Progenitor cell of endocrine pancreas (in vitro differentiated cells): ENCODE data around the gene DVL2. TPM values are rescaled to one million over a fixed set of nuclear protein-coding genes. Genes with fewer than 3 reads are reported as not detected.

Source experiments
- DNase-seq: peaks from one replicate; pipeline ENCODE4 v3.0.0; 2021; ENCODE audit warnings: low spot score; ENCODE audit not compliant: unreplicated experiment
- H3K27ac Mint-ChIP-seq: 2 replicates; pipeline ENCODE4 v1.8.0; 2021; ENCODE audit warnings: mild to moderate bottlenecking, moderate library complexity, mixed read lengths
- H3K27me3 Mint-ChIP-seq: 2 replicates; pipeline ENCODE4 v1.8.0; 2021; ENCODE audit warnings: mixed read lengths
- H3K36me3 Mint-ChIP-seq: 2 replicates; pipeline ENCODE4 v1.8.0; 2022; ENCODE audit warnings: mixed read lengths; ENCODE audit not compliant: insufficient read depth
- H3K4me1 Mint-ChIP-seq: 2 replicates; pipeline ENCODE4 v1.8.0; 2021; ENCODE audit warnings: low read depth, mixed read lengths
- H3K4me3 Mint-ChIP-seq: 2 replicates; pipeline ENCODE4 v1.8.0; 2021; ENCODE audit warnings: low read depth, mild to moderate bottlenecking, moderate library complexity, mixed read lengths
- H3K9me3 Mint-ChIP-seq: 2 replicates; pipeline ENCODE4 v1.8.0; 2021; ENCODE audit warnings: low read depth, mixed read lengths
- total RNA-seq: library from RNA; stranded (reverse); gene quantifications from 2 replicates; pipeline ENCODE4 v1.2.1, GENCODE V29; 2021
- TF ChIP-seq, protein P1 (sequence below): fragments of 200-600 bp; sonication (generic); IDR thresholded peaks from one replicate; pipeline ENCODE4 v1.5.0; 2021; ENCODE audit warnings: antibody characterized with exemption, mild to moderate bottlenecking; ENCODE audit not compliant: unreplicated experiment

Gene DVL2
- total RNA-seq, 1 donor from 2014 or later, result 104 TPM

DNA sequence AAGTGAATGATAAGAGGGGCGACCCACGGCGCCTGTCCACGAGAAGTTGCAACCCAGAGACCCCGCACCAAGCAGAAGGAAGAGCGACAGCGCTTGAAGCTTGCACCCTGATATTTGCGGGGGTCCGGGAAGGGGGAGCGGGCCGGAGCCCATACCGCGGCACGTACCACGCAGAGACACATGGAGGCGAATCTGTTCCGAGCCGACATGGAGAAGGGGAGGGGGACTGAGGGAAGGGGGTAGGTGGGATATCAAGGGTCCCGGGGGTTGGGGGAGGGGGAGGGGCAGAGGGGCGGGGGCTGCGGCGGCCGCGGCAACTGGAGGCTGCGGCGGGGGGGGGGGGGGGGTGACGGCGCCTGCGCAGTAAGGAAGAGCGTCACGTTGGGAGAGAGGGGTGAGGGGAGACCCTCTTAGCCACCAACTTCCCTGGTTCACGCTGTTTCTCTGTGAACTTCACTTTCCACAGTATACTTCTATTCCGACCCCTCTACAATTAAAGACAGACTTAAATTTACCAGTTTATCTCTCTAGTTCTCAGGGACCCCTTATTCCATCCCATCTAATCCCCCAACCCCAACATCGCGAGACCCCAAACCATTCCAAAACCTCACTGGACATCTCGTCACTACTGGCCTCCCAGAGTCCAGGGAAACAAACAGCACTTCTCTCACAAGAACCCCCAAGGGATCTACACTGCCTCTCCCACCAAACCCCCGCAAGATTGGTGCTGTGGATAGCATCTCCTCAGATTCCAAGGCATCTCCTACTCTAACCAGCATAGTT lies 22.6 kb downstream of the DVL2 start:
- Mint-ChIP-seq H3K36me3 (no peaks in the 10 kb centered on the region), H3K9me3 (no peaks in the 10 kb centered on the region), H3K4me3 (peak overlapping the region; percentile 57), H3K27me3 (no peaks in the 10 kb centered on the region), H3K4me1 (peaks cover 36% of the 10 kb centered on the region), H3K27ac (peak overlapping the region; percentile 33)
- TF ChIP-seq, protein P1, sequence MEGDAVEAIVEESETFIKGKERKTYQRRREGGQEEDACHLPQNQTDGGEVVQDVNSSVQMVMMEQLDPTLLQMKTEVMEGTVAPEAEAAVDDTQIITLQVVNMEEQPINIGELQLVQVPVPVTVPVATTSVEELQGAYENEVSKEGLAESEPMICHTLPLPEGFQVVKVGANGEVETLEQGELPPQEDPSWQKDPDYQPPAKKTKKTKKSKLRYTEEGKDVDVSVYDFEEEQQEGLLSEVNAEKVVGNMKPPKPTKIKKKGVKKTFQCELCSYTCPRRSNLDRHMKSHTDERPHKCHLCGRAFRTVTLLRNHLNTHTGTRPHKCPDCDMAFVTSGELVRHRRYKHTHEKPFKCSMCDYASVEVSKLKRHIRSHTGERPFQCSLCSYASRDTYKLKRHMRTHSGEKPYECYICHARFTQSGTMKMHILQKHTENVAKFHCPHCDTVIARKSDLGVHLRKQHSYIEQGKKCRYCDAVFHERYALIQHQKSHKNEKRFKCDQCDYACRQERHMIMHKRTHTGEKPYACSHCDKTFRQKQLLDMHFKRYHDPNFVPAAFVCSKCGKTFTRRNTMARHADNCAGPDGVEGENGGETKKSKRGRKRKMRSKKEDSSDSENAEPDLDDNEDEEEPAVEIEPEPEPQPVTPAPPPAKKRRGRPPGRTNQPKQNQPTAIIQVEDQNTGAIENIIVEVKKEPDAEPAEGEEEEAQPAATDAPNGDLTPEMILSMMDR, result no peak
- no peak for DNase-seq

- Mint-ChIP-seq H3K4me1 (peaks cover 30% of the 10 kb centered on the region), H3K27me3 (no peaks in the 10 kb centered on the region), H3K9me3 (no peaks in the 10 kb centered on the region), H3K4me3 (no peak overlapping the region), H3K36me3 (no peaks in the 10 kb centered on the region), H3K27ac (no peak overlapping the region)
- no peak for DNase-seq
- TF ChIP-seq, protein P1, result no peak
These were observed 25.4 kb downstream of the DVL2 start for GRCh38 chr17:7208754-7209460.

DNA sequence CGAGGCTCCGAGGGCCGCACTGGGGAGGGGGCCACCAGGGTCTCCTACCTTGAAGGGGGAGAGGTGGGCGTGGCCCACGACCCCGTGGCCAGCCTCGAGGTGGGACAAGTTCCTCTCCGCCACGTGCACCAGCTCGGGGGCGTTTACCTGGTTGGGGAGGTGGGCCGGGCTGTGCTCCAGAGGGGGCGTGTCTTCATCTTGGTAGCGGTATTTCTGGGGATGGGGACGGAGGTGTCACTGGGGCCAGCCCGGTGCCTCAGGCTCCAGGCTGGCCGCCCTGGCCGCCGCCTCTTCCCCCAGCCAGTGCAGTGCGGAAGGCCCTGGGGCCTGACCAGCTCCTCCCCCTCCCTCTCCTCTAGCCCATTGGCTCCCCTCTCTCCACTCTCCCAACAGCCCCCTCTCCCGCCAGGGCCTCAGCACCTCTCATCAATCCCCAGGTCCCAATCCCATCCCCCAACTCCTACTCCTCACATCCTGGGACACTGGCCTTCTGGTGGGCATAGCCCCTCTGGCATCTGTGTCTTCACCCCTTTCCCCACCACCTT lies 26.2 kb downstream of the DVL2 start:
- Mint-ChIP-seq H3K4me1 (peaks cover 24% of the 10 kb centered on the region), H3K4me3 (no peak overlapping the region), H3K9me3 (no peaks in the 10 kb centered on the region), H3K36me3 (no peaks in the 10 kb centered on the region), H3K27ac (no peak overlapping the region), H3K27me3 (no peaks in the 10 kb centered on the region)
- TF ChIP-seq, protein P1, result no peak
- no peak for DNase-seq

DNA sequence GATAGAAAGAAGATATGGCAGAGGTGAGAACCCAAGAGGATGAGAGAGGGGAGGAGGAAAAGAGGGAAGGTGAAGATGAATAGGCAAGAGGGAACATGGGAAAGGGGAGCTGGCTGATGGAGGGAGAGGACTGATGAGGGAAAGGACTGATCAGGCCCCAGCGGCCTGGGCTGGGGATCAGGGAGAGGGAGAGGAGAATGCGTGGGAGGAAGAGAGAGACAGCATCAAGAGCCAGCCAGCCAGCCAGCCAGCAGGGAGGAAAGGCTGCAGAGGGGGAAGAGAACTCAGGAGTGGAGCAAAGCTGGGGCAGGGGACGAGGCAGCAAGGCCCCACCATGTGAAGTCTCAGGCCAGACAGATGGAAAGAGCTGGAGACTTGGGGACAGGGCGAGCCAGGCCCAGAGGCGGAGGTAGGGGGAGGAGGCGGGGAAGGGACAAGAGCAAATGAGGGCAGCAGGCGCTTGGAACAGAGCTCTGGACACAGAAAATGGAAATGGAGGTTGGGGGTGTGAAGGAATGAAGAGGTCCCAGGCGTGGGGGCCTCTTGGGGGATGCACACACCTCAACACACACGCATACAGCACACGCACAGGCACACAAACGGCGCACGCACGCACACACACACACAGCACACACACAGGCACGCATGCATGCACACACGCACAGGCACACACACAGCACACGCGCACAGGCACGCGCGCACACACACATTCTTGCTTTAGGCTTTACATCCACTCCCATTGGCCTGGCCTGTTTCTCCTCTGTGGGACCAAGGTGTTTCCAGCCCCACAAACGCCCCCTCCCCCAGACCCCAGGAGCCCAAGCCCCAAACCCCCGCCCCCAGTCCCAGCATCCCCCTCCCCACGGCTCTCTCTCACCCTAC lies 27.0 kb downstream of the DVL2 start:
- Mint-ChIP-seq H3K27me3 (no peaks in the 10 kb centered on the region), H3K4me3 (no peak overlapping the region), H3K27ac (no peak overlapping the region), H3K36me3 (peaks cover 5% of the 10 kb centered on the region), H3K9me3 (no peaks in the 10 kb centered on the region), H3K4me1 (peaks cover 23% of the 10 kb centered on the region)
- no peak for DNase-seq
- TF ChIP-seq, protein P1, result no peak

- peaks cover 14% of the 10 kb centered on the region for H3K4me1 Mint-ChIP-seq
- DNase-seq, result no peak
- TF ChIP-seq, protein P1, result no peak
- H3K36me3 Mint-ChIP-seq, result peaks cover 6% of the 10 kb centered on the region
- peak overlapping the region; percentile 89 for H3K27ac Mint-ChIP-seq
- peak overlapping the region; percentile 71 for H3K4me3 Mint-ChIP-seq
- no peaks in the 10 kb centered on the region for H3K9me3 Mint-ChIP-seq
- H3K27me3 Mint-ChIP-seq, result no peaks in the 10 kb centered on the region
These were observed 28.8 kb downstream of the DVL2 start for GRCh38 chr17:7205561-7205960.
